H4 (cell line): ENCODE measurements around the gene ARMC5. TPM values are rescaled to one million over a fixed set of nuclear protein-coding genes. Genes with fewer than 3 reads are reported as not detected.
"Not testable (repeated sequence)": the region's sequence is repeated elsewhere in the genome, so short reads cannot be mapped to it uniquely, and the experiment has no call there.

Experiments
- DNase-seq: peaks from one replicate; pipeline ENCODE4 v3.0.0-alpha.2; 2015; ENCODE audit warnings: low spot score
- total RNA-seq: library from RNA; depleted of rRNA; stranded (reverse); fragments of >200 nt; shearing (Covaris generic); gene quantifications from 2 replicates; pipeline ENCODE4 v1.2.3, GENCODE V29; 2014

Gene ARMC5
- total RNA-seq, 1 experiment from 2014 or later: 5.5 TPM

DNA sequence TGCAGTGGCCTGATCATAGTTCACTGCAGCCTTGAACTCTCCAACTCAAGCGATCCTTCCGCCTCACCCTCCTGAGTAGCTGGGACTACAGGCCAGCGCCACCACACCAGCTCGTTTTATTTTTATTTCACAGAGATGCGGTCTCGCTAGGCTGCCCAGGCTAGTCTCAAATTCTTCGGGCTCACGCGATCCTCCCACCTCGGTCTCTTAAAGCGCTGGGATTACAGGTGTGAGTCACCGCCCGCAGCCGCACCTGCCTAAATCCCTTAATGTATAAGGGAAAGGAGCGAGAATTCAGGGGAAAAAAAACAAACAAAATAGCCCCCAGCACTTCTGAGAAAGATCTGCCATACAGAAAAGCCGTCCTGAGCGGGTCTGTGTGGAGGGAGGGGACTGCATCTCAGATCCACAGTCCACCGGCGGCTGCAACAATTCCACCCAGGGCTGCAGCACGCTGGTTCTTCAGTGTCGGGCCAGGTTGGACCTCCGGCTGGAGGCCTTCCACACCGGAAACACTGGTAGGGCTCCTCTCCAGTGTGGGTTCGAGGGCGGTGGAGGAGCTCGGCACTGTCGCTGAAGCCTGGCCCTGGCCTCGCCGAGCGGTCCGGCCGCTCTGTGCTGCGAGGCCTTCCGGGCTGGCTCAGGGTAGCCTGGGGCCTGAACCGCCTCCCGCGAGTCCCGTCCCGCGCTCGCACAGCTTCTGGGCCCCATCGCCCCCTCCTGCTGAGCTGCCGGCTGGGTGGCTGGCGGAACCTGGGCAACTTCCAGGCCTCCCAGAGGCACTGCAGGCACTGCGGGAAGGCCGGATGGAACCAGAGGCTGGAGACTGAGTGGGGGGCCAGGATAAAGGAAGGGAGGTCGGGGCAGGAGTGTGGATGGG, 23.7 kb upstream of the ARMC5 start:
- no peak for DNase-seq

DNA sequence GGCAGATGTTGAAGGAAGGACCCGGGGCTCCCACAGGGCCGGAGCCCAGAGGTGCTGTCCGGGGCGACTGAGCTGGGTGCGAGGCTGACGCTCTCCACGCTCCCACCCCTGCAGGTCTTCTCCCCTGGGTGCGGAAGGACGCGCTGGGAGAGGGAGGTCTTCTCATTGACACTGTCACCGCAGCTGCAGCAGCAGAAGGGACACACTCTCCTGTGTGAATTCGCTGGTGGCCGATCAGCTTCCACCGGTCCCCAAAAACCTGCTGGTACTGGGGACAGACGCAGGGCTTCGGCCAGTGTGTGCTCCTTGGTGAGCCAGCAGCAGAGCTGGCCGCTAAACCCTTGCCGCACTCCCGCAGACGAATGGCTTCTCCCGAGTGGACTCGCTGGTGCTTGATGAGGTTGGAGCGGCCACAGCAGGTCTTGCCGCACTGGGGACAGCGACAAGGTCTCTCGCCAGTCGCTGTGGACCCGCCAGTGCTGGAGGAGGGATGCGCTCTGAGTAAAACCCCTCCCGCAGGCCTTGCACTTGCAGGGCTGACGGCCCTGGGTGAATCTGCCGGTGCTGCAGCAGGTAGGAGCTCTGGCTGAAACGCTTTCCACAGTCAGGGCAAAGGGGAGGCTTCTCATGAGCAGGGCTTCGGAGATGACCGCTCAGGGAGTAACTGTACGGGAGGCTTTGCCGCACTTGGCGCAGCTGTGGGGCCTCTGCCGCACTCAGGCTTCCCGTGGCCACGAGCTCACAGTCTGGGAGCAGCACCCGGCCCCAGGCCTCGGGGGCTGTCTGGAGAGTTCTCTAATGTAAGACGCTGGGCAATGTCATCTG, 22.9 kb upstream of the ARMC5 start:
- DNase-seq: no peak

DNA sequence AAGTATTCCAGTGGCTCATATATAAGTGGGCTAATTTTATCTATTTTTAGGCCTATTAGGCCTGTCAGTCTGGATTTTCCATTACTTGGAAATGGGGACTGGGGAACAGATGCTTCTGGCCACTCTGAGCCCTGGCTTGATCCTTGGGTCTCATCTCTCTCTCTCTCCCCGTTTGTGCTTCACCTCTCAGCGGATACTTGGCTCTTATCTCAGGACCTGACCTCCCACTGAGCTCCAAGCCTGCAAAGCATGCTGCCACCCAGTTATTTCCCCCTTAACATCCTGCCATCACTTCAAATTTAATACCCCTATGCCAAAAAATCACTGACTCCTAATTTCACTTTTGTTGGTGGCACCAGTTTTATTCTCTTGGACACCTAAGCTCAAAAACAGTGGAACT, 20.9 kb upstream of the ARMC5 start:
- no peak for DNase-seq

DNA sequence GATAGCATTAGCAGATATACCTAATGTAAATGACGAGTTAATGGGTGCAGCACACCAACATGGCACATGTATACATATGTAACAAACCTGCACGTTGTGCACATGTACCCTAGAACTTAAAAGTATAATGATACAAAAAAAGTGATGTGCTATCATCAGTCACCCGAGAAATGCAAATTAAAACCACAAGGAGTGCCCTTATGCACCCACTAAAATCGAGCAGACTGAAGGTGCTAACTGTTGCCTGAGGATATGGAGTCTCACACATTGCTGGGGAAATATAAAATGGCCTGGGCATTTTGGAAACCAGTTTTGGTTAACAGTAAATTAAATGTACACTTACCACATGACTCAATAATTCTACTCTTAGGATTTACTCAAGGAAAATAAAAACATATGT, 20.3 kb upstream of the ARMC5 start:
- not testable (repeated sequence) for DNase-seq

DNA sequence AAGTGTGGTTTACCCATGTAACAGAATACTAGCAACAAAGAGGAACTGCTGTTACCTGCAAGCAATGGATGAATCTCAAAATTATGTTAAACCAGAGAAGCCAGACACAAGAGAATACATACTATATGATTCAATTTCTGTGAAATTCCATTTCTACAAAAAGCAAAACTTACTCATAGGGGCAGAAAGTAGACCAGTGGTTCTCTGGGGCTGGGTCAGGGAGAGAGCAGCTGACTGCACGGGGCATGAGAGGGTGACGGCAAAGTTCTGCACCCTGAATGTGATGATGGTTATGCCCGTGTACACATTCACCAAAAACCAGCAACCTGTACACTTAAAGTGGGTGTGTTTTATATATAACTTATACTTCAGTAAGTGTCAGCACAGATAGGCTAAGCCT, 19.8 kb upstream of the ARMC5 start:
- DNase-seq: no peak

DNA sequence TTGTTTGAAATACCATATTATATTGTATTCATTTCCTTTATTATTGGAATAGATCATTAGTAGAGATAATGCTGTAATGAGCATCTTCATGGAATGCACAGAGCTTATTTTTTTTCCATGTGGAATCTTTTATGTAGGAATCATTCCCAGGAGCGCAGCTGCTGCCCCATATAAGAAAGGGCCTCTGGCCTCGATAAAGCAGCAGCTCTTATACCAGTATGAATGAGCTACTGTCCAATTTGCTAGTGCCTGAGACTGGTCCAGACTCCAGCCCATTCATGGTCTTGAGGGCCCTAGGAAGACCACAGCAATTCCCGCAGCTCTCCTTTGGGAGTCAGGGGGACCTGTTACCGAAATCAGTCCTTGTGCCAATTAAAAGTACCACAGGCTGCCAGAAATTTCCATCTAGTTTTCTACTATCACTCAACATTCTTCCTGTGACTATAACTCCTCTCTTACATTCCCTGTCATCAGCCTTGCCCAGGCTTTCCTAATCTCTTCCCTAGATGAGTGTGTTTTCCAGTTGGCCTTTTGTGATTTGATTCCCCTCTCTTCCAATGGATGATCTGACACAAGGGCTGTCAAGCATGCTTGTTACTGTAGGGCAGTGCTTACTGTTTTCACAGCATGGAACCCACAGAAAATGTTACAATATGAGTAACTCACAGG, 18.7 kb upstream of the ARMC5 start:
- no peak for DNase-seq

DNA sequence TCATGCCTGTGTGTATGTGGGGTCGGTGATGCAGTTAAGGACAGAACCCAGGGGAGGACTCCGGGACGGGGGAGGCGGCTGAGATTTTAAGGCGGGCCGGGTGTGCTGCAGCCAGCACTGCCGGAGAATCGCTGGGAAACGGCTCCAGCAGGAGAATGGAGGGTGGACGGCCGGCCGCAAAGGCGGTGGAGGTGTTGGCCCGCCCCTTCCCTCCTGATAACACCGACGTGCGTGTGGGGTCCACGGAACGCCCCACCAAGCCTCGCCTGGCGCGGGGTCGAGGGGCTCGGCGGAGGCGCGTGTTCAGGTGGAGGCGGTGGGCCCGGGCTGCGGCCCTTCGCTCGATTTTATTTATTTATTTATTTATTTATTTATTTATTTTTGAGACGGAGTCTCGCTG, 17.3 kb upstream of the ARMC5 start:
- DNase-seq: no peak

DNA sequence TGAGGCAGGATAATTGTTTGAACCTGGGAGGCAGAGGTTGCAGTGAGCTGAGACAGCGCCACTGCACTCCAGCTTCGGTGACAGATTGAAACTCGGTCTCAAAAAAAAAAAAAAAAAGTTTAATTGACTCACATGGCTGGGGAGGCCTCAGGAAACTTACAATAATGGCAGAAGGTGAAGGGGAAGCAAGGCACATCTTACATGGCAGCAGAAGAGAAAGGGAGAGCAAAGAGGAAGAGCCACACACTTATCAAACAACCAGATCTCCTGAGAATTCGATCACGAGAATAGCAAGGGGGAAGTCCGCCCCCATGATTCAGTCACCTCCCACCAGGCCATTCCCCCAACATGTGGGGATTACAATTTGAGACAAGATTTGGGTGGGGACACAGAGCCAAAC, 13.4 kb upstream of the ARMC5 start:
- not testable (repeated sequence) for DNase-seq

DNA sequence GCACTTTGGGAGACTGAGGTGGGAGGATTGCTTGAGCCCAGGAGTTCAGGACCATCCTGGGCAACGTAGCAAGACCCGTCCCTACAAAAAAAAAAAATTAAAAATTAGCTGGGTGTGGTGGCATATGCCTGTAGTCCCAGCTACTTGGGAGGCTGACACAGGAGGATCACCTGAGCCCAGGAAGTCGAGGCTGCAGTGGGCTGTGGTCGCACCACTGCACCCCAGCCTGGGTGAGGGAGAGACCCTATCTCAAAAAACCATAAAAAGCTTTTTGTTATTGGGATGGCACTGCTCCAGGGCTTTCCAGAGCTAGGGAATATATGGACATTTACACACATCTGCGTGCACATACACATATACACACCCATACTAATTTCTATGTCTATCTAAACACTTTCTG, 8.1 kb upstream of the ARMC5 start:
- no peak for DNase-seq

DNA sequence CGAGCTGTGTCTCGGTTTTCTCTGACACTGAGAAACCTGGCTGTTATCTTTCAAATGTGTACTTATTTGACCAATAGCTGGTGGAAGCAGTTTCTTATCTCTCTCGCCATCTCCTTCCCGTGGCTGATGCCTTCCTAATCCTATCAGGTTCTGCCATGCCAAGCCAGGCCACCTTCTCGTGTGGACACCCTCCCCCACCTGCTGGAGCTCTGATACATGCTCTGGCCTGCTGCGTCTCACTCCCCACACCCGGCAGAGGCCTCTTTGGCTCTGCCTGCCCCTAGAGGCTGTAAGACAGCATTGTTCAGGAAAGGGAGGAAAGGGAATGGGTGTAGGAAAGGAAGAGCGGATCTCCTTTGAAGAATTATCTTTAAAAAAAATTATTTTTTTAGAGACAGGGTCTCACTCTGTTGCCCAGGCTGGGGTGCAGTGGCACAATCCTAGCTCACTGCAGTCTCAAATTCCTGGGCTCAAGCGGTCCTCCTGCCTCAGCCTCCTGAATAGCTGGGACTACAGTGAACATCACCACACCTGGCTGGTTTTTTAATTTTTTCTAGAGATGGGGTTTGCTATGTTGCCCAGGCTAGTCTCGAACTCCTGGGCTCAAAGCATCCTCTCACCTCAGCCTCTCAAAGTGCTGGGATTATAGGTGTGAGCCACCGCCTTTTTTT, 7.5 kb upstream of the ARMC5 start:
- peak; percentile 87 for DNase-seq

DNA sequence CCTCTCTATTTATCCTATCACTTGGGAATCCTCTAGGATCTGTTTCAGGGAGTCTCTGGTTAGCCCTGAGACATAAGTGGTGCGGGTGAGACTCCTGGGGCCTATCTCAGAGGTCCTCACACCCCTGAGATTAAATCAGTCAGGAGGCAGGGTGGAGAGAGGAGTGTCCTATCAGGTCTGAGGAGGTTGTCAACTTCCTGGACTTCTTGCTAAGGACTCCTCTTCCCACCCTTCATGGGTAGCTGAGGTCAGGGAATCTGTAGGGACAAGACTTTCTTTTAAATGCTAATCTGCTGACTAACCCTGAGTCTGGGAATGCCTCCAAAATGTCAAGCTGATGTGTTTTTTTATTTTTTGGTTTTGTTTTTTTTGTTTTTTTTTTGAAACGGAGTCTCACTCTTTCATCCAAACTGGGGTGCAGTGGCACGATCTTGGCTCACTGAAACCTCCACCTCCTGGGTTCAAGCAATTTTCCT, 6.6 kb upstream of the ARMC5 start:
- DNase-seq: peak; percentile 84

DNA sequence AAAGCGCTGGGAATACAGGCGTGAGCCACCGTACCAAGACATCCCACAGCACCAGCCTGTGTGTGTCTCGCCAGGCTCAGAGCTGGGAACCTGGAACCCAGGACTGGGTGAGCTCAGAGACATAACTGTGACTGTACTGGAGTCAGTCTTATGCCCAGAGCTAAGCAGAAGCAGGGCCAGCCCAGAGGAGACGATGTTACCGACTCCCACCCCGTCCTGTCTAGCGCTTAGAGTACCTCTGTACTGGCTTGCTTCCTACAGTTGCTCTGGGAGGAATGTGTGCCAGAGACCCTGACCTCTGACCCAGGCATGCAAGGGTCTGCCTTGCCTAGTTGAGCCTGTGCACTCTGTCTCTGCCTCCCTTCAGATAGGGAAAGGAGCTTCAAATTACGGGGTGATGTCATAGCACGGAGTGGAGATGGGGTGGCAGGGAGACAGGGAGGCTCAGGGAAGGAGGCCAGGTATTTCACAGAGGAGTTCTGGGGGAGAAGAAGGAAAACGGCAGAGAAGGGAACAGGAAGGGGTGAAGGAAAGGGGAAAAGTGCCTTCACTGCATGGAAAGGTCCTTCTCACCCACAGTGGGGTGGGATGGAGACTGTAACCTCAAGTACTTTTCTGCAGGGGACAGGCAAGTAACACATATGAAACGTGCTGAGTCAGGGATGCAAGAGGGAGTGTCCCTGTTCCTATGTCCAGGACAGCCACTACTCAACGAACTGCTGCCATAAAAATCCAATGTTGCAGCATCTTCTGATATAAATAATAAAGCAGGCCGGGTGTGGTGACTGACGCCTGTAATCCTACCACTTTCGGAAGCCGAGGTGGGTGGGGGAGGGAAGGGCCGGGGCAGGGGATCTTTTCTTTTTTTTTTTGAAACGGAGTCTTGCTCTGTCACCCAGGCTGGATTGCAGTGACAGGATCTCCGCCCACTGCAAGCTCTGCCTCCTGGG, 5.8 kb upstream of the ARMC5 start:
- peak; percentile 78 for DNase-seq

DNA sequence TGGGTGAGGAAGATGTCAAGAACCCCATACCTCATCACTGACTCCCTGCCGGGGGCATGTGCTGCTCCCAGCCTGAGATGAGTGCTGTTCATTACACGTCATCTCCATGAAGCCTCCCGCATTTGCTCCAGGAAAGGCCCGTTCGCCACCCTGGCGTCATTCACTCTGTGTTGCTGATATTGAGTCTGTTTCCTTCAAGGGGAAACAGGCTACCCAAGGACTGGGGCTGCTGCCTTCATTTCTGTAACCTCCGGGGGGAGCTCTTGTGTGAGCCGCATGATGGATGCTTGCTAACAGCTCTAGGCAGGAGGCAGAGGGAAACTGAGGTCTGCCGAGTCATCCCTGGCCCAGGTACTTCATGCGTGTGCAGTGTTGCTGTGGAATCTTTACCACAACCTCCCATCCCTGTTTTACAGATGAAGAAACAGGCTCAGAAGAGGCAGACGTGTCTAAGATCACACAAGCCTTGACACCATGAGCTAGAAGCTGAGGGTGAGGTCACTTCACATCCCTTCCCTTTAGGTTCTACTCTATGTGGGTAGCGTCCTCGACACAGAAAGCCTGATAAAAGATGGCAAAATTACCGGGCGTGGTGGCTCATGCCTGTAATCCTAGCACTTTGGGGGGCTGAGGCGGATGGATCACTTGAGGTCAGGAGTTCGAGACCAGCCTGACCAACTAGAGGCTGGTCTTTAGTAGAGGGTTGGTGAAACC, 3.5 kb upstream of the ARMC5 start:
- DNase-seq: no peak

DNA sequence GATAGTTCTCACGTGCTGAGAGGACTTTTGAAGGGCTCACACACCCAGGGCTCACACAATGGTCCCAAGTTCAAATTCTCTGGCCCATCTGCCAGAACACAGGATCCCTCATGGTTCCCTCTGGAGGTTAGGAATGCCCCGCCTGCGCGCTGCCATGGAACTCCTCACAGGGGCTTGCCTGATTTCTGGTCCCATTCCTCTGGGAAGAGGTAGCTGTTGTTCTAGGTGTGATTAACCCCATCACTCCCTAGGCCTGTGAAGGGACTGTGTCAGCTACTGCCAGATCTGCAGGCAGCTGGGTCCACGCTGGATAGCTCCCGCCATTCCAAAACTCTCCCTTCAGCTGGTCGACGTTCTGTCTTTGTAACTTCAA, 2.3 kb upstream of the ARMC5 start:
- no peak for DNase-seq

DNA sequence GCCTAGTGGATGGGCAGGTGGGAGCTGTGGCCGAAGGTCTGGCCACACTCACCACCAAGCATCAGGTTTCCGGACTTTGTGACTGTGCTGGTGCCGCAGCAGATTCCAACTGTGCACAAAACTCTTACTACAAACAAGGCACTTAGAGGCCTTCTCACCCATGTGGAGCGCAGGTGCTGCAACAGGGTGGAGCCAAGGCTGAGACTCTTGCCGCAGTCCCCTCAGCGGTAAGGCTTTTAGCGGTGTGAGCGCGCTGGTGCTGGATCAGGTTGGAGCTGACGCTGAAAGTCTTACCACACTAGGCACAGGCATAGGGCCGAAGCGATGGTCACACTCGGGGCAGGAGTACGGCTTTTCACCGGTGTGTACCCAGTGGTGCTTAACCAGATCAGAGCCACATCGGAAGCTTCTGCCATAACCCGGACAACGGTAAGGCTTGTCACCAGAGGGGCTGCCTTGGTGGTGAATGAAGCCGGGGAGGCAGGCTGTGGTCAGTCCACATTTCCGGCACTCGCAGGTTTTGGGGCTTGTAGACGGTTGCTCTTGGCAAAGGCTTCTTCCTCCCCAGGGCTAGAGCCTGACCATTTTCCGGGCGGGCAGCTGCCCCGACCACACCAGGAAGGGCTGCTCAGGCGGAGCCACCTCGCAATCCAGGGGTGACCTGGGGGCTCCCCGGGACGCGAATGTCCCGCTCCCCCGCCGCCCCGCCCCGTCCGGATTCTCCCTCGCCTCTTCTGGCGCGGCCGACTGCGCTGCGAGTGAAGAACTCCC, 1.0 kb upstream of the ARMC5 start:
- DNase-seq: no peak

DNA sequence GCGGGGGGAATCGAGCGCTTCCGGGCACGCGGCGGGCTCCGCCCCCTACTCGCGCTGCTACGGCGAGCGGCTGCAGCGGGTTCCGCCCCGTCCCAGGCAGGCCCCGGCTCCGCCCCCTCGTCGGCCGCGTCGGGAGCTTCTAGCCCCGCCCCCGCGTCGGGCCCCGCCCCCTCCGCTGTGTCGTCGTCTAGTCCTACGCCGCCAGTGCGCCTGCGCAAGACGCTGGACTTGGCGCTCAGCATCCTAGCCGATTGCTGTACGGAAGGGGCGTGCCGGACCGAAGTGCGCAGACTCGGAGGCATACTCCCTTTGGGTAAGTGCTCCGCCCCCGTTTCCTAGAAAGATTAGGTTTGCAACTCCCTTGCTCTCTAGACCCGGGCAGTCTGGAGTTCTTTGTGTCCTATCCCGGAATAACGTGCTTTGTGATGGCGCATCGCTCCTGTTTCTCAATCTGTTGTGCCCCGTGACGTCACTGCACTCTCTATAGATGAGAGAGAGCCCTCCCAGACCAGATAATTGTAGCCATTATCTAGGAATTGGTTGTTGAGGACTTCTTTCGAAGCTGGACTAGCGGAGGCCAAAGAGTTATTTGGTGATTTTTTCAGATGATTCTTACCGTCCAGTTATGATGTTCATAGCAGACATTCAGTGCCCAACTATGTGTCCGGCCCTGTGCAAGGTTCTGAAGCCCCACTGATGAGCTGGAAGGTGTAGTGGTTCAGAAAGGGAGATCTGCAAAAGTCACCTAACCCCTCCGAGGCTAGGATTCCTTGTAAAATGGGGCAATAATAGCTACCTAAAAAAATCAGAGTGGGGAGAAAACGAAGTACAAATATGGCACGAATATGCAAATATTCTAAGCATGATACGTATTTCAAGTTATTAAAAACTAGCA, 633 bp downstream of the ARMC5 start:
- peak; percentile 99 for DNase-seq

DNA sequence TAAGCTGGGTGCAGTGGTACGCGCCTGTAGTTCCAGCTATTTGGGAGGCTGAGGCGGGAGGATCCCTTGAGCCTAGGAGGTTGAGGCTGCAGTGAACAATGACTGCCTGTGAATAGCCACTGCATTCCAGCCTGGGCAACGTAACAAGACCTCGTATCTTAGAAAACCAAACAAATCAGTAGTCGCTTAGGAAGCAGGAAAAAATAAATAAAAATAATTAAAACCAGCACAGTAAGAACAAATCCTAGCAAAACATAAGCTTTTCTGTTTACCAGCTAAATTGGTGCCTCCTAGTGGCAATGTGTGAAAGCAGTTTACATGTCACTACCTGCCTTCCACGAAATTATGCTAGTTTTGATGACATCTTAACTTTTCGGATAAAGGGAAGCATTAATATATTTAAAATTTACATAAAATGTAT, 1.3 kb downstream of the ARMC5 start:
- peak; percentile 64 for DNase-seq
